HT-29 (cell line): ENCODE results near the gene SIGMAR1. TPM values are rescaled to one million over a fixed set of nuclear protein-coding genes. Genes with fewer than 3 reads are reported as not detected.

ENCODE experiments used
- DNase-seq: peaks from one replicate; pipeline ENCODE4 v3.0.0-alpha.2; 2015; ENCODE audit warnings: low spot score
- total RNA-seq: library from RNA; depleted of rRNA; stranded (reverse); fragments of >200 nt; shearing (Covaris generic); gene quantifications from 2 replicates; pipeline ENCODE4 v1.2.3, GENCODE V29; 2014

Gene SIGMAR1
- total RNA-seq, 1 experiment from 2014 or later: 269 TPM

- DNase-seq: no peak
These were observed 4.4 kb downstream of the SIGMAR1 start for GRCh38 chr9:34633166-34633565.

GRCh38 chr9:34630402-34631154 lies 7.0 kb downstream of the SIGMAR1 start:
- no peak for DNase-seq

- no peak for DNase-seq
These were observed 8.1 kb downstream of the SIGMAR1 start for GRCh38 chr9:34629491-34629808.

- peak; percentile 42 for DNase-seq
These were observed 8.7 kb downstream of the SIGMAR1 start, which contains the start of gene ARID3C for GRCh38 chr9:34628656-34629490. Gene ARID3C (minus strand): TSS chr9:34629066. CDS start chr9:34628014, 1,052 bp downstream.

GRCh38 chr9:34627716-34628655 lies 9.6 kb downstream of the SIGMAR1 start:
- no peak for DNase-seq

GRCh38 chr9:34625186-34625486 lies 12.5 kb downstream of the SIGMAR1 start:
- no peak for DNase-seq

- DNase-seq: no peak
These were observed 13.0 kb downstream of the SIGMAR1 start for GRCh38 chr9:34624475-34625185.

- no peak for DNase-seq
These were observed 14.0 kb downstream of the SIGMAR1 start for GRCh38 chr9:34623374-34624235.

- DNase-seq: peak; percentile 93
These were observed 17.3 kb downstream of the SIGMAR1 start, which contains the start of gene DCTN3 for GRCh38 chr9:34620061-34620994. Gene DCTN3 (minus strand): TSS chr9:34620495. CDS start chr9:34620464, 31 bp downstream.

- no peak for DNase-seq
These were observed 22.5 kb downstream of the SIGMAR1 start for GRCh38 chr9:34615132-34615531.

GRCh38 chr9:34612788-34613390 lies 24.7 kb downstream of the SIGMAR1 start:
- DNase-seq: peak; percentile 89

GRCh38 chr9:34611811-34612787 lies 25.5 kb downstream of the SIGMAR1 start, which contains the start of gene RPP25L:
Gene RPP25L (minus strand): TSS chr9:34612097. CDS start chr9:34611296, 801 bp downstream.
- peak; percentile 91 for DNase-seq

GRCh38 chr9:34611251-34611810 lies 26.3 kb downstream of the SIGMAR1 start:
- no peak for DNase-seq

- DNase-seq: no peak
These were observed 27.0 kb downstream of the SIGMAR1 start for GRCh38 chr9:34610434-34611206.

- DNase-seq: no peak
These were observed 30.3 kb downstream of the SIGMAR1 start for GRCh38 chr9:34607331-34607730.

- DNase-seq: no peak
These were observed 30.7 kb downstream of the SIGMAR1 start for GRCh38 chr9:34606905-34607304.
